H9 (cell line): ENCODE results near the gene CAPN2. TPM values are rescaled to one million over a fixed set of nuclear protein-coding genes. Genes with fewer than 3 reads are reported as not detected.

Experiments used
- DNase-seq: peaks from one replicate; pipeline ENCODE4 v3.0.0-alpha.2; 2017
- H2AFZ ChIP-seq: one replicate; pipeline ENCODE4 v1.6.1; 2013; ENCODE audit warnings: mild to moderate bottlenecking, low read length, control low read depth, moderate library complexity
- H2AK5ac ChIP-seq: 2 replicates; pipeline ENCODE4 v1.6.1; 2013; ENCODE audit warnings: low read length, control low read depth, mixed read lengths; ENCODE audit not compliant: insufficient read length
- H2BK120ac ChIP-seq: one replicate; pipeline ENCODE4 v1.6.1; 2013; ENCODE audit warnings: low read depth, mild to moderate bottlenecking, low read length, control low read depth, inconsistent platforms; ENCODE audit not compliant: poor library complexity, severe bottlenecking
- H2BK12ac ChIP-seq: 2 replicates; pipeline ENCODE4 v1.6.1; 2013; ENCODE audit warnings: low read length, control low read depth, mixed read lengths, low read depth; ENCODE audit not compliant: insufficient read length
- H2BK15ac ChIP-seq: 2 replicates; pipeline ENCODE4 v1.6.1; 2013; ENCODE audit warnings: low read depth, low read length, control low read depth
- H2BK20ac ChIP-seq: one replicate; pipeline ENCODE4 v1.6.1; 2013; ENCODE audit warnings: low read depth, mild to moderate bottlenecking, low read length, control low read depth, inconsistent platforms; ENCODE audit not compliant: poor library complexity, severe bottlenecking
- H2BK5ac ChIP-seq: 2 replicates; pipeline ENCODE4 v1.6.1; 2013; ENCODE audit warnings: low read length, control low read depth, mixed read lengths; ENCODE audit not compliant: insufficient read length
- H3K14ac ChIP-seq: 2 replicates; pipeline ENCODE4 v1.6.1; 2013; ENCODE audit warnings: low read length, control low read depth; ENCODE audit not compliant: insufficient read depth
- H3K18ac ChIP-seq: 2 replicates; pipeline ENCODE4 v1.6.1; 2013; ENCODE audit warnings: low read depth, mild to moderate bottlenecking, mixed read lengths, low read length, control low read depth; ENCODE audit not compliant: insufficient read length
- H3K23ac ChIP-seq: 2 replicates; pipeline ENCODE4 v1.6.1; 2013; ENCODE audit warnings: low read length, control low read depth, mixed read lengths, low read depth; ENCODE audit not compliant: insufficient read length
- H3K23me2 ChIP-seq: 2 replicates; pipeline ENCODE4 v1.6.1; 2013; ENCODE audit warnings: low read depth, mild to moderate bottlenecking, mixed read lengths, low read length, control low read depth; ENCODE audit not compliant: insufficient read length, poor library complexity, severe bottlenecking
- H3K27ac ChIP-seq: 2 replicates; pipeline ENCODE4 v1.5.1; 2013; ENCODE audit warnings: low read length, control low read depth, mixed read lengths, low read depth; ENCODE audit not compliant: insufficient read length
- H3K27me3 ChIP-seq: 2 replicates; pipeline ENCODE4 v1.6.1; 2013; ENCODE audit warnings: low read length, control low read depth, inconsistent platforms; ENCODE audit not compliant: insufficient read depth
- H3K4ac ChIP-seq: 2 replicates; pipeline ENCODE4 v1.6.1; 2013; ENCODE audit warnings: low read depth, mild to moderate bottlenecking, control low read depth, inconsistent platforms, low read length, moderate library complexity
- H3K4me1 ChIP-seq: 2 replicates; pipeline ENCODE4 v1.6.1; 2013; ENCODE audit warnings: low read length, control low read depth, inconsistent platforms; ENCODE audit not compliant: insufficient read depth
- H3K4me2 ChIP-seq: 2 replicates; pipeline ENCODE4 v1.6.1; 2013; ENCODE audit warnings: low read length, control low read depth, mixed read lengths; ENCODE audit not compliant: insufficient read length, insufficient read depth
- H3K56ac ChIP-seq: 2 replicates; pipeline ENCODE4 v1.6.1; 2013; ENCODE audit warnings: low read depth, mild to moderate bottlenecking, mixed read lengths, low read length, control low read depth; ENCODE audit not compliant: insufficient read length
- H3K79me1 ChIP-seq: 2 replicates; pipeline ENCODE4 v1.6.1; 2013; ENCODE audit warnings: low read depth, mild to moderate bottlenecking, moderate library complexity, low read length, control low read depth, inconsistent platforms; ENCODE audit not compliant: insufficient read depth, poor library complexity, severe bottlenecking
- H3K79me2 ChIP-seq: 2 replicates; pipeline ENCODE4 v1.6.1; 2013; ENCODE audit warnings: low read length, control low read depth, inconsistent platforms; ENCODE audit not compliant: insufficient read depth
- H3K9ac ChIP-seq: 2 replicates; pipeline ENCODE4 v1.6.1; 2013; ENCODE audit warnings: low read length, control low read depth, mixed read lengths; ENCODE audit not compliant: insufficient read length; ENCODE audit errors: extremely low read depth
- H3K9me3 ChIP-seq: one replicate; pipeline ENCODE4 v1.6.1; 2013; ENCODE audit warnings: low read depth, low read length, inconsistent platforms; ENCODE audit not compliant: control insufficient read depth
- H3T11ph ChIP-seq: one replicate; pipeline ENCODE4 v1.6.1; 2013; ENCODE audit warnings: mild to moderate bottlenecking, low read length, control low read depth, inconsistent platforms
- H4K20me1 ChIP-seq: one replicate; pipeline ENCODE4 v1.6.1; 2013; ENCODE audit not compliant: control insufficient read depth, insufficient read length, insufficient read depth
- H4K5ac ChIP-seq: 2 replicates; pipeline ENCODE4 v1.6.1; 2013; ENCODE audit warnings: low read depth, mild to moderate bottlenecking, mixed read lengths, low read length, control low read depth; ENCODE audit not compliant: insufficient read length
- H4K8ac ChIP-seq: replicated peaks from 2 replicates; pipeline ENCODE4 v1.6.1; 2013; ENCODE audit warnings: low read length, control low read depth, mixed read lengths, low read depth; ENCODE audit not compliant: insufficient read length
- H4K91ac ChIP-seq: 2 replicates; pipeline ENCODE4 v1.6.1; 2013; ENCODE audit warnings: low read depth, mild to moderate bottlenecking, moderate library complexity, mixed read lengths, low read length, control low read depth; ENCODE audit not compliant: insufficient read length
- H3K27ac Mint-ChIP-seq, 3 experiments: 2 replicates in 2 of 3; 3 replicates in 1 of 3; pipeline ENCODE4 v1.8.0; 2020 to 2021; ENCODE audit warnings: mixed read lengths in 3 of 3, mild to moderate bottlenecking in 1 of 3, moderate library complexity in 1 of 3
- H3K27me3 Mint-ChIP-seq: 2 replicates; pipeline ENCODE4 v1.8.0; 2021; ENCODE audit warnings: low read depth, mild to moderate bottlenecking, moderate library complexity, mixed read lengths
- H3K36me3 Mint-ChIP-seq, 3 experiments: 2 replicates in 2 of 3; 3 replicates in 1 of 3; pipeline ENCODE4 v1.8.0; 2020 to 2021; ENCODE audit warnings: low read depth in 3 of 3, mixed read lengths in 3 of 3; ENCODE audit not compliant: insufficient read depth in 1 of 3
- H3K4me1 Mint-ChIP-seq, 2 experiments: 2 replicates each; pipeline ENCODE4 v1.8.0; 2020; ENCODE audit warnings: mixed read lengths in 2 of 2
- H3K4me3 Mint-ChIP-seq, 2 experiments: 2 replicates in 1 of 2; 3 replicates in 1 of 2; pipeline ENCODE4 v1.8.0; 2020 to 2021; ENCODE audit warnings: mild to moderate bottlenecking in 2 of 2, mixed read lengths in 2 of 2, moderate library complexity in 1 of 2
- H3K9me3 Mint-ChIP-seq, 2 experiments: 2 replicates in 1 of 2; 3 replicates in 1 of 2; pipeline ENCODE4 v1.8.0; 2020; ENCODE audit warnings: mild to moderate bottlenecking in 2 of 2, mixed read lengths in 2 of 2, moderate library complexity in 1 of 2
- WGBS: extraction: QIAGEN DNeasy Blood & Tissue Kit; methylation state at CpG from one replicate; pipeline ENCODE4 v1.1.7; 2013; ENCODE audit warnings: missing lambda C conversion rate, low lambda C conversion rate, mixed read lengths; ENCODE audit not compliant: insufficient read length; ENCODE audit errors: extremely low coverage; 5-methylcytosine and 5-hydroxymethylcytosine counted together
- total RNA-seq: library from RNA; stranded (reverse); gene quantifications from 2 replicates; pipeline ENCODE4 v1.2.1, GENCODE V29; 2021
- TF ChIP-seq, protein P1 (sequence below): fragments of 200-600 bp; sonication (generic); conservative IDR thresholded peaks from 3 replicates; pipeline ENCODE4 v1.8.0; 2021; ENCODE audit warnings: antibody characterized with exemption, mild to moderate bottlenecking

The CAPN2 gene
- total RNA-seq, 1 experiment from 2014 or later, result 32.2 TPM

DNA sequence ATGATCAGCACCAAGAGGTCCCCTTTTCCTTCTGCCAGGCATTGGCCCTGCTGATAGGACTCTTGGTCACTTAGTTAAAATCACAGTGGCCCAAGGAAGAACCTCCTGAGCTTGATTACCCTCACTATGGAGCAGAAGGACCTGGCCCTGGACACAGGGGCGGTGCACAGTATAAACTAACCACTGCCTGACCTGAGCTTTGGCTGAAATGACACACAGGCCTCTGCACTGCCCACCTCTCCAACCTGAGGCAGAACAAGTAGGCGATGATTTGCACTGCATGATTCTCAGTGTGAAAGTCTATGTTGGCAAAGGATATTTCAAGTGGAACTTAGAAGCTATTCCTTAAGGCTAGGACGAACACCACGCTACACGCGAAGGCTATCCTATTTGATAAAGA, 48.5 kb downstream of the CAPN2 start:
- H3T11ph ChIP-seq, result no peak overlapping the region

More for the DNA sequence above, 48.5 kb downstream of the CAPN2 start:
- Histone ChIP-seq H3K79me2 (no peaks in the 10 kb centered on the region), H3K9me3 (no peaks in the 10 kb centered on the region), H4K20me1 (no peaks in the 10 kb centered on the region), H3K4me2 (no peak overlapping the region), H3K18ac (no peak overlapping the region), H3K23ac (no peak overlapping the region), H3K27ac (no peak overlapping the region), H3K79me1 (no peaks in the 10 kb centered on the region), H2BK5ac (no peak overlapping the region), H2BK20ac (no peak overlapping the region), H3K4me1 (no peaks in the 10 kb centered on the region), H4K8ac (no peak overlapping the region), H4K5ac (no peak overlapping the region), H2BK15ac (no peak overlapping the region), H3K4ac (no peak overlapping the region), H2AFZ (no peak overlapping the region), H2BK12ac (no peak overlapping the region), H3K27me3 (no peaks in the 10 kb centered on the region), H3K23me2 (no peaks in the 10 kb centered on the region), H3K56ac (no peak overlapping the region), H2BK120ac (no peak overlapping the region), H2AK5ac (no peak overlapping the region), H3K14ac (no peak overlapping the region), H4K91ac (no peak overlapping the region), H3K9ac (no peak overlapping the region)
- Mint-ChIP-seq H3K4me3 (no peak overlapping the region), H3K36me3 (peaks cover 0 to 25% (median 5%) of the 10 kb centered on the region in 3 experiments; a peak in 4 of 7 replicates), H3K4me1 (peaks cover 7 to 9% of the 10 kb centered on the region in 2 experiments), H3K9me3 (no peaks in the 10 kb centered on the region), H3K27ac (no peak overlapping the region), H3K27me3 (no peaks in the 10 kb centered on the region; the same call in 1 of the 2 replicates)
- no CpG with 5 or more reads among the region's 6 CpGs for WGBS
- DNase-seq, result no peak
- TF ChIP-seq, protein P1, sequence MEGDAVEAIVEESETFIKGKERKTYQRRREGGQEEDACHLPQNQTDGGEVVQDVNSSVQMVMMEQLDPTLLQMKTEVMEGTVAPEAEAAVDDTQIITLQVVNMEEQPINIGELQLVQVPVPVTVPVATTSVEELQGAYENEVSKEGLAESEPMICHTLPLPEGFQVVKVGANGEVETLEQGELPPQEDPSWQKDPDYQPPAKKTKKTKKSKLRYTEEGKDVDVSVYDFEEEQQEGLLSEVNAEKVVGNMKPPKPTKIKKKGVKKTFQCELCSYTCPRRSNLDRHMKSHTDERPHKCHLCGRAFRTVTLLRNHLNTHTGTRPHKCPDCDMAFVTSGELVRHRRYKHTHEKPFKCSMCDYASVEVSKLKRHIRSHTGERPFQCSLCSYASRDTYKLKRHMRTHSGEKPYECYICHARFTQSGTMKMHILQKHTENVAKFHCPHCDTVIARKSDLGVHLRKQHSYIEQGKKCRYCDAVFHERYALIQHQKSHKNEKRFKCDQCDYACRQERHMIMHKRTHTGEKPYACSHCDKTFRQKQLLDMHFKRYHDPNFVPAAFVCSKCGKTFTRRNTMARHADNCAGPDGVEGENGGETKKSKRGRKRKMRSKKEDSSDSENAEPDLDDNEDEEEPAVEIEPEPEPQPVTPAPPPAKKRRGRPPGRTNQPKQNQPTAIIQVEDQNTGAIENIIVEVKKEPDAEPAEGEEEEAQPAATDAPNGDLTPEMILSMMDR, result no peak
